Nucleus accumbens (tissue), 56 donors: Measurements from ENCODE around the gene ASCL3.
"Not testable (repeated sequence)": the region's sequence is repeated elsewhere in the genome, so short reads cannot be mapped to it uniquely, and the experiment has no call there.

Experiments
- DNase-seq, 56 donors: peaks; one replicate each; lab custom pipeline; 2025; lab: John Stamatoyannopoulos, UW

ASCL3 gene

GRCh38 chr11:8911029-8911823 lies 31.6 kb downstream of the ASCL3 start, which contains the start of gene AKIP1:
Gene AKIP1, plus strand, starts transcription at chr11:8911189. Its CDS starts 261 bp downstream, at chr11:8911450.
- DNase-seq = peak; percentile 53 to 98 (median 92)

- peak in 1 of 56 donors; percentile 52 for DNase-seq
Observed at GRCh38 chr11:8910649-8911026, 32.2 kb downstream of the ASCL3 start.

- DNase-seq = no peak
Observed at GRCh38 chr11:8908099-8908498, 34.7 kb downstream of the ASCL3 start.

- DNase-seq = no peak
Observed at GRCh38 chr11:8907116-8907515, 35.7 kb downstream of the ASCL3 start.

- no peak for DNase-seq
Observed at GRCh38 chr11:8905528-8906165, 37.2 kb downstream of the ASCL3 start.

GRCh38 chr11:8899119-8899753 lies 43.6 kb downstream of the ASCL3 start:
- no peak for DNase-seq

GRCh38 chr11:8891185-8891584 lies 51.6 kb downstream of the ASCL3 start:
- not testable (repeated sequence) for DNase-seq
